Activated CD4-positive, alpha-beta T cell treated with anti-CD3 and anti-CD28 coated beads, Interleukin-2, amount 10 ng/mL, durations not matched to agents 24 days and 14 days (primary cell): ENCODE data around the gene ZNF217. TPM values are rescaled to one million over a fixed set of nuclear protein-coding genes. Genes with fewer than 3 reads are reported as not detected.
"Not testable (repeated sequence)": the region's sequence is repeated elsewhere in the genome, so short reads cannot be mapped to it uniquely, and the experiment has no call there.

Source experiments
- DNase-seq: peaks from one replicate; pipeline ENCODE4 v3.0.0; 2022
- H3K27ac Mint-ChIP-seq: one replicate; pipeline ENCODE4 v1.8.0; 2022; ENCODE audit warnings: mild to moderate bottlenecking, mixed read lengths
- H3K27me3 Mint-ChIP-seq: one replicate; pipeline ENCODE4 v1.8.0; 2022; ENCODE audit warnings: mixed read lengths
- H3K36me3 Mint-ChIP-seq: one replicate; pipeline ENCODE4 v1.8.0; 2022; ENCODE audit warnings: low read depth, mild to moderate bottlenecking, mixed read lengths
- H3K4me1 Mint-ChIP-seq: one replicate; pipeline ENCODE4 v1.8.0; 2021; ENCODE audit warnings: mixed read lengths
- H3K4me3 Mint-ChIP-seq: one replicate; pipeline ENCODE4 v1.8.0; 2022; ENCODE audit warnings: mild to moderate bottlenecking, moderate library complexity, mixed read lengths
- H3K9me3 Mint-ChIP-seq: one replicate; pipeline ENCODE4 v1.8.0; 2021; ENCODE audit warnings: mixed read lengths
- intact Hi-C: fragments of 100-400 bp; cut with micrococcal nuclease; formaldehyde crosslinking; loops from one replicate; pipeline ENCODE4 v1.15.1; 2023
- total RNA-seq: library from RNA; stranded (reverse); gene quantifications from 2 replicates; pipeline ENCODE4 v1.2.3, GENCODE V29; 2022

Gene ZNF217
- total RNA-seq, 1 donor from 2014 or later: 58.0 TPM

DNA sequence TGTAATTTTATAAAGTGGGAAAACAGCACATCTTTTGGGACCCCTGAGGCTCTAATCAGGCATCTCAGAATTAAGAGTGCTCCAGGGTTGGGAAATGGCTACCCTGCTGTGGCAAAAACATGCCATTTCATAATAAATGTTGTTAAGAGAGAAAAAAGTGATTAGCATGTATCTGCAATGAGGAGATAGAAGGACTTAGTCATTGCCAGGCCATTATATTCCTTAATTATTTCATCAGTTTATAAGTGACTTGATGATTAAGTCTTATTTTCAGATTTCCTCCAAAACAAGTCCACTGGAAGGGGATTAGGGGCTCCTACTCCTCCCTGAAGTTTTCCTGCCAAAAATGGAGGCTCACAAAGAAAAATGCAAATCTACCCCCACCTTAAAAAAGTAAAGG is 3.0 kb downstream of the ZNF217 start:
- intact Hi-C loops: loop anchor here (5.0 kb wide), 1 partner anchor 618 kb away; the partner anchor contains the start of gene TSHZ2

DNA sequence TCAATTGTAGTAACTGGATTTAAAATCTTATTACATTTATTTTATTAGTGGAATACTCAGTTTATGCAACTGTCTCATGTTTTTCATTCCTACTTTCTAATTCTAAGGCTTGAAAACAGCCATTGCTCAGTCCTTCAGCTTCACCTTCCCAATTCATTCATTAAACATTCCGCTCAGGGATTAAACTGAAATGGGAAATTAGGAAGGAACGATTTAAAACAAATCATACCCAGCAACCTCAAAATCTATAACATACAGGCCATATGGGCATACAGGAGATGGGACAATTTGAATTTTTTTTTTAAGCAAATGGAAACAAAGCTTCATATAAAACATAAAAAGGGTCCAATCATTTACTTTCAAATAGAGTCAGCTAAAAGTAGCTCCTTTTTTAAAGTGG is 3.5 kb downstream of the ZNF217 start:
- H3K4me1 Mint-ChIP-seq: peaks cover 37% of the 10 kb centered on the region
- H3K9me3 Mint-ChIP-seq, DNase-seq, H3K27me3 Mint-ChIP-seq: not testable (repeated sequence)
- peak overlapping the region; percentile 98 for H3K27ac Mint-ChIP-seq
- peak overlapping the region; percentile 87 for H3K4me3 Mint-ChIP-seq
- peaks cover 19% of the 10 kb centered on the region for H3K36me3 Mint-ChIP-seq
- intact Hi-C loops: loop anchor here (5.0 kb wide), 1 partner anchor 618 kb away; the partner anchor contains the start of gene TSHZ2

More for the DNA sequence above, 3.0 kb downstream of the ZNF217 start:
- Mint-ChIP-seq H3K4me3 (peak overlapping the region; percentile 87), H3K27ac (peak overlapping the region; percentile 98), H3K36me3 (peaks cover 19% of the 10 kb centered on the region), H3K4me1 (peaks cover 32% of the 10 kb centered on the region)
- H3K9me3 Mint-ChIP-seq, DNase-seq, H3K27me3 Mint-ChIP-seq: not testable (repeated sequence)

DNA sequence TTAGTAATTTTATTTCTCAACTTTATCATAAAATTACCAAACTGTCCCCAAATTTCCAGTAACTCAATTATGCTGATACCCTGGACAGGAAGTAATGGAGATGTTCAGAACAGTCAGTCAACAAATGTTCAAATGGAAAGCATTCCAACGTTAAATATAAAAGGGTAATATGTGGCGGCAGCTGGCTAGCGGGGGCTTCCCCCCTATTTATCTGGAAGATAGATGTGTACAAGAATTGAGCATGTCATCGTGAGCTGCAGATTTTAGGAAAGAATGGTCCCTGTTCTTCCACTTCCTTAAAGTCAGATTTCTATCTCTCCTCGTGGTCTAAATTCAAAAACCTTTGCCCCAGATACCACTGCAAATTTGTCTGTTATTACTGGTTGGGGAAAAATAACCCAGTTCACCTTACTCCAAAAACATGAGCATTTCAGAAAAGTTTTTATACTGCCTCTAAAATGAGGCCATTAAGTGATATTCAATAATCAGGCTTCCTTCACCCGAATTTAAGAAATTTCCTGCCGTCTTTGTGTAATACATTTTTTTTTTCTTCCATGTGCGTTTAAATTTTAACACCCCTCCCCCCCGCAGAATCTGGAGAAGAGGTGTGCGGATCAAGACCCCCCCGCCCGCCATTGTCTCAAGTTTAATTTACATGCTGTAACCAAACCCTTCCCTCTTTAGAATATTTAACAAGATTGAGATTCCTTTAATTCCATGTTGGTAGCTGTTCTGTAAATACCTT is 4.1 kb downstream of the ZNF217 start:
- peaks cover 42% of the 10 kb centered on the region for H3K4me1 Mint-ChIP-seq
- peaks cover 19% of the 10 kb centered on the region for H3K36me3 Mint-ChIP-seq
- not testable (repeated sequence) for DNase-seq, H3K27me3 Mint-ChIP-seq, H3K9me3 Mint-ChIP-seq
- intact Hi-C loops: loop anchor here (5.0 to 10.0 kb wide), 2 partner anchors 515 to 617 kb away; partner anchors contain the start of gene TSHZ2
- peak overlapping the region; percentile 98 for H3K27ac Mint-ChIP-seq
- peak overlapping the region; percentile 87 for H3K4me3 Mint-ChIP-seq

DNA sequence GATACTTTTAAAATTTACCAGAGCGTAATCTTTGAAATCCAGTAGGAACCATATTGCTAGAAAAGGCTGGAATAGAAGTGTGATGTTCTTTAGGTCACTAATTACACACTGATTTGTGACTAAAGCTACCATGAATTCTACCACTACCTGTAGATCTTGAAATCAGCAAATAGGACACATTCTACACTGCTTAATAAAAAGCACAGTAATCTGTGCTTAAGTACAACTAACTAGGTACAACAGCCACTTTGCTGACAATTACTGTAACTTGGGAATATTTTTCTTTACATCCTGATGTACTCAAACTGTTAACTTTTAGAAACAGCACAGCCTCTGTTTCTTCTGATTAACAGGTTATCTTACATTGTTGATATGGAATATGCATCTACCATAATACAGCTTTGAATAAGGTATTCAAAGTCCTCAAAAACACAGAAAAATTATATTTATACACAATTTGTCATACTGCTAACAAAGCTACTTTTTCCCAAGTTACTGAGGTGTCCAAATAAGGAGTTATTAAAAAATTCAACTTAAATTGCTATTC is 6.4 kb downstream of the ZNF217 start:
- H3K9me3 Mint-ChIP-seq, H3K27me3 Mint-ChIP-seq, DNase-seq: not testable (repeated sequence)
- peak overlapping the region; percentile 89 for H3K27ac Mint-ChIP-seq
- H3K4me1 Mint-ChIP-seq: peaks cover 58% of the 10 kb centered on the region
- H3K36me3 Mint-ChIP-seq: peaks cover 26% of the 10 kb centered on the region
- H3K4me3 Mint-ChIP-seq: peak overlapping the region; percentile 81
- intact Hi-C loops: loop anchor here (10.0 kb wide), 1 partner anchor 512 kb away; no protein-coding TSS in a partner anchor

DNA sequence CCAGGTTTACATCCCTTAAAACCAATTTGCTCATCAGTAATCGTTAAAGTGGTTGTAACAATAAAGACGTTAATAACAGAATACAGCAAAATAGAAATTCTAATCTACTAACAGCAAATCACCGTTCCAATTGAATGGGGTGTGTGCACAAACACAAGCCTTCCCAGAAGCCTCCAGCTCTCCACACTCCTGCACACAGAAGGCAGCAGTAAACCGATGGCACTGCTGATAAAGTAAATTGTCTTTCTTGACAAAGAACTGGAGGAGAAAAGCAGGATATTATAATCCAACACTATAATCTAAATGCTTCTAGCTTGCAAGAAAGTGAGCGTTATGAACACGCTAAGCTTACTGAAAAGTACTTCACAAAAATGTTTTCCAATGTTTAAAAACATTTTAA is 7.0 kb downstream of the ZNF217 start:
- no peak for DNase-seq
- Mint-ChIP-seq H3K36me3 (peaks cover 32% of the 10 kb centered on the region), H3K9me3 (no peaks in the 10 kb centered on the region), H3K27me3 (no peaks in the 10 kb centered on the region), H3K4me3 (peak overlapping the region; percentile 81), H3K27ac (peak overlapping the region; percentile 89), H3K4me1 (peaks cover 64% of the 10 kb centered on the region)
- intact Hi-C loops: loop anchor here (10.0 kb wide), 1 partner anchor 512 kb away; no protein-coding TSS in a partner anchor

DNA sequence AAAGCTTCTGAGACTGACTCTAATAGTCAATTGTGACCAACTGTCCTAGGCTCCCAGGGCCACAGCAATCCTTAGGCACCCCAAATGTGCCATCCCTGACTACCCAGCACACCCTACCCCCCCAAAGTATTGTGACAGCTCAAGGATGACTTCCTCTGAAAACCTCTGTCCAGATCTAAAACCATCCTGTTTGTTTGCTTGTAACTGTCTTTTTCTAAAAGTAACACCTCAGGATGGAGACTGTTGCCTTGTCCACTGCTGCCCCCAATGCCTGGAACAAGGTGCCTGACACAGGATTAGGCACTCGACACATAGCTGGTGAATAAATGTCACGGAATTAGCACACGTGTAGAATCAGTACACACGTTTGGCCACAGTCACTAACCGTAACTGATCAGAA is 7.7 kb downstream of the ZNF217 start:
- H3K36me3 Mint-ChIP-seq: peaks cover 34% of the 10 kb centered on the region
- not testable (repeated sequence) for DNase-seq, H3K9me3 Mint-ChIP-seq, H3K27me3 Mint-ChIP-seq
- peak overlapping the region; percentile 89 for H3K27ac Mint-ChIP-seq
- H3K4me3 Mint-ChIP-seq: peak overlapping the region; percentile 81
- peaks cover 66% of the 10 kb centered on the region for H3K4me1 Mint-ChIP-seq
- intact Hi-C loops: loop anchor here (10.0 kb wide), 1 partner anchor 511 kb away; no protein-coding TSS in a partner anchor

DNA sequence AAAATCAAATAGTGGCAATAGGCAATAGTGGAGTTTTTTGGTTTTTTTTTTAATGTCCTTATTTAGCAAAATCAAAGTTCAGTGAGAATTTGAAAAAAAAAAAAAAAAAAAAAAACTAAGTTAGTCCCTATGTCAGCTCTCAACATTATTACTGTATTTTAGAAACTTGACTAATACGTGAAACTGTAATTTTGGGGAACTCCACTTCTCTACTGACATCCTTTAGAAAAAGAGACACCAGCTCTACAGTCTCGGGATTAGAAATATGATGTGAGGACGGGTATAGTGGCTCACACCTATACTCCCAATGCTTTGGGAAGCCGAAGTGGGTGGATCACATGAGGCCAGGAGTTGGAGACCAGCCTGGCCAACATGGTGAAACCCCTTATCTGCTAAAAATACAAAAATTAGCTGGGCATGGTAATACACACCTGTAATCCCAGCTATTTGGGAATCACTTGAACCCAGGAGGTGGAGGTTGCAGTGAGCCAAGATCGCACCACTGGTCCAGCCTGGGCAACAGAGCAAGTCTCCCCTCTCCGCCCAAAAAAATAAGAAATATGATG is 8.6 kb downstream of the ZNF217 start:
- H3K4me3 Mint-ChIP-seq: peak overlapping the region; percentile 81
- peaks cover 41% of the 10 kb centered on the region for H3K36me3 Mint-ChIP-seq
- DNase-seq, H3K27me3 Mint-ChIP-seq, H3K9me3 Mint-ChIP-seq: not testable (repeated sequence)
- intact Hi-C loops: loop anchor here (10.0 kb wide), 1 partner anchor 510 kb away; no protein-coding TSS in a partner anchor
- H3K27ac Mint-ChIP-seq: peak overlapping the region; percentile 89
- peaks cover 71% of the 10 kb centered on the region for H3K4me1 Mint-ChIP-seq

DNA sequence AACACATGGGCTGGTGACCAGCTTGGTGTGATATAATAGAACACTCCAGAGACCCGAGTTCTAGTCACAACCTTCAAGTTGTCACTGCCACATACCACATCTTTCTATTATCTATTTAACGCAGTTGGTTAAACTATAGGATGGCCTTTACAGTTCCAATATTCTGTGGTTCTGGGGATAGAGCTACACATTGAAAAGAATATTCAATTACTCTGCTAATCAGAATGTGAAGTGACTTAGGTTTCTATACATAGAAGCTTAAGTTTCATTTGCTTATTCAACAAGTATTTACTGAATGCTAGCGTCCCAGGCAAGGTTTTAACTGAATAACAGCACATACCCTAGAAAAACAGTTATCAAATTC is 9.1 kb downstream of the ZNF217 start:
- H3K27me3 Mint-ChIP-seq: not testable (repeated sequence)

DNA sequence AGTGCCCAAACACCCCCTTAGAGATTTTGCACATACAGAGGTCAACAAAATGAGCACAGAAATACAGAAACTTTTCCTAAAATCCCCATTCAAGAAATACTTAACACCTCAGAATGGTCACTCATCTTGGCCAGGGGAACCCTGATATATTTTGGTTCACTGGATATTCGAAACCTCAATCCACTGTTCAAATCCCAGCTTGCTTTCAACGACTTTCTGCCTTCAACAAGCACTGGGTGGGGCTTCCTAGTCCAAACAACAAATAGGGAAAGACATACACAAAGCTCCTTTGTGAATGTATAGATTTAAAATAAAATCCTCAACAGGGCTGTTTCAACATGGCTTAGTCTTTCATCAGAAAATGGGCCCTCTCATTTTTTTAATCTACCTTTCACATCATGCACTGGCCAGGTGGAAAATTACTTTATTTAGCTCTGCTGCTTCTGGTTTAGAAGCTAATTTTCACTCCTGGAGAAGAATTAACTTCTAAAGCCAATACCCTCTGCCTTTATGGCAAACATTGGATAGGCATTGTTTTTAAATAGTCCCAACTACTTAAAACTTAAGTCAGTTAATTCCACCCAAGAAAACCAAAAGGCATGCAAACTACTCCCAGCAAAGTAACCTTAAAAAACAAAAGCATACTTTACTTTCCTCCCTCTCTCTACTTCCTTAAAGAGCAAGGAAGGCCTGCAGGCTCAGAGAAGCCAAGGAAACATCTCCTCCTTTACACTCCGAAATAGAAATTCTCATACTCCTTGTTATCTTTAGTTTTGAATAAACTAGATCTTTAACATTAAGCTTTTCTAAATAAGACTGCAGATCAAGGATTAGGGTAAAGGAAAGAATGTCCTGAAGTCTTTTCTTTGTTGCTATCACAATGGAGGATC is 9.7 kb downstream of the ZNF217 start:
- DNase-seq, H3K27me3 Mint-ChIP-seq, H3K9me3 Mint-ChIP-seq: not testable (repeated sequence)
- peaks cover 45% of the 10 kb centered on the region for H3K36me3 Mint-ChIP-seq
- peaks cover 73% of the 10 kb centered on the region for H3K4me1 Mint-ChIP-seq
- peak overlapping the region; percentile 62 for H3K4me3 Mint-ChIP-seq
- H3K27ac Mint-ChIP-seq: peak overlapping the region; percentile 93
- intact Hi-C loops: loop anchor here (2.0 to 10.0 kb wide), 4 partner anchors 38 to 509 kb away; no protein-coding TSS in a partner anchor

More for the DNA sequence above, 9.1 kb downstream of the ZNF217 start:
- Mint-ChIP-seq H3K4me1 (peaks cover 72% of the 10 kb centered on the region), H3K4me3 (peak overlapping the region; percentile 62), H3K27ac (peak overlapping the region; percentile 56), H3K36me3 (peaks cover 44% of the 10 kb centered on the region)
- not testable (repeated sequence) for DNase-seq, H3K9me3 Mint-ChIP-seq
- intact Hi-C loops: loop anchor here (5.0 to 10.0 kb wide), 2 partner anchors 38 to 510 kb away; no protein-coding TSS in a partner anchor

DNA sequence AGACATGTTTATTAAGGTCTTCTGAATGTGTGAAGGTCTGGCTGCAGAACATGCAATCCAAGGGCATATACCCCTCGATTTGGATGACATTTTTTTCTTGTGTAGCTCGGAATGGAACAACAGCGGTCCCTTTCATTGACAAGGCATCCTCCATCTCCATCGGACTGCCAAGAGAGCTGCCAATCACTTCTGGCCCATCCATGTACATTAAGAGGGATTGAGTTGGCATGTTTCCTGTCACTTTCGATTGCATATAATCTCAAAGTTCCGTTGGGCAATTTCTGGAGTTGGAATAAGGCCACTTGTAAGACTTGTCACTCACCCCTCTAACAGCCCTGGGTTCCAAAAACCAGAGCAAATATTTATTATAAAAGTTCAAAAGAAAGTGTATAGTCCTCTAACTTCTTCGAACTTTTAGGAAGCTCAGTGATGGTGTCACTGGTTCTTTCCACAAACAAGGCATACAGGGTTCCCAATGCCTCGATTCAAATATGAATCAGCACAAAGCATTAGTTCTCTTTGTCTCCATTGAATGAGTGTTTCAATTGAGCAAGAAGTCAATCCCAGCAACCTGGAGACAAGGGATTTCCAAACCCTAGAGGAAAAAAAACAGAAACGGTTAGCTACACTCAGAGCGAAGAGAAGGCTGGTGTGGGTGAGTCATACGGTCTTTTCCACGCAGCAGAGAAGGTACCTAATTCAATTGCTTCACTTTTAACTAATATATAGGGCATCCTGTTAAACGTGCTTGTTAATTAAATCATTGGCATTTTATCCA is 10.9 kb downstream of the ZNF217 start:
- DNase-seq: peak; percentile 81
- H3K4me3 Mint-ChIP-seq: peak overlapping the region; percentile 86
- H3K36me3 Mint-ChIP-seq: peaks cover 50% of the 10 kb centered on the region
- H3K9me3 Mint-ChIP-seq: no peaks in the 10 kb centered on the region
- H3K27me3 Mint-ChIP-seq: no peaks in the 10 kb centered on the region
- peak overlapping the region; percentile 93 for H3K27ac Mint-ChIP-seq
- intact Hi-C loops: loop anchor here (2.0 to 10.0 kb wide), 4 partner anchors 40 to 508 kb away; no protein-coding TSS in a partner anchor
- peaks cover 76% of the 10 kb centered on the region for H3K4me1 Mint-ChIP-seq

DNA sequence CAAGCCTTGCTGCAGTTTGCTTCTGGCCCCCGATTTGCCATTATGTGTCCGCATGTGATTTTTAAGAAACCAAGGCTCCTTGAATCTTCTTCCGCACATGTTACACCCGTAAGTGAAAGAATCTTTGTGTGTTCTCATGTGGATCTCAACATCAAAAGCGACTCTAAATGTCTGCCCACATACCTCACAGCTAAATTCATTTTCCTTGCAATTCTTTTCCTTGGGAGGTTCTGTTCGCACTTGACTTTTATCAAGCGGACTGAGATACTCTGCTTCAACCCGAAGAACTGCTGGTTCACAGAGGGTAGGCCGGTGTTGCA is 11.4 kb downstream of the ZNF217 start:
- Mint-ChIP-seq H3K4me3 (peak overlapping the region; percentile 86), H3K27ac (peak overlapping the region; percentile 93), H3K4me1 (peaks cover 82% of the 10 kb centered on the region), H3K27me3 (no peaks in the 10 kb centered on the region), H3K9me3 (no peaks in the 10 kb centered on the region), H3K36me3 (peaks cover 56% of the 10 kb centered on the region)
- DNase-seq: no peak
- intact Hi-C loops: loop anchor here (2.0 to 10.0 kb wide), 4 partner anchors 40 to 507 kb away; no protein-coding TSS in a partner anchor

DNA sequence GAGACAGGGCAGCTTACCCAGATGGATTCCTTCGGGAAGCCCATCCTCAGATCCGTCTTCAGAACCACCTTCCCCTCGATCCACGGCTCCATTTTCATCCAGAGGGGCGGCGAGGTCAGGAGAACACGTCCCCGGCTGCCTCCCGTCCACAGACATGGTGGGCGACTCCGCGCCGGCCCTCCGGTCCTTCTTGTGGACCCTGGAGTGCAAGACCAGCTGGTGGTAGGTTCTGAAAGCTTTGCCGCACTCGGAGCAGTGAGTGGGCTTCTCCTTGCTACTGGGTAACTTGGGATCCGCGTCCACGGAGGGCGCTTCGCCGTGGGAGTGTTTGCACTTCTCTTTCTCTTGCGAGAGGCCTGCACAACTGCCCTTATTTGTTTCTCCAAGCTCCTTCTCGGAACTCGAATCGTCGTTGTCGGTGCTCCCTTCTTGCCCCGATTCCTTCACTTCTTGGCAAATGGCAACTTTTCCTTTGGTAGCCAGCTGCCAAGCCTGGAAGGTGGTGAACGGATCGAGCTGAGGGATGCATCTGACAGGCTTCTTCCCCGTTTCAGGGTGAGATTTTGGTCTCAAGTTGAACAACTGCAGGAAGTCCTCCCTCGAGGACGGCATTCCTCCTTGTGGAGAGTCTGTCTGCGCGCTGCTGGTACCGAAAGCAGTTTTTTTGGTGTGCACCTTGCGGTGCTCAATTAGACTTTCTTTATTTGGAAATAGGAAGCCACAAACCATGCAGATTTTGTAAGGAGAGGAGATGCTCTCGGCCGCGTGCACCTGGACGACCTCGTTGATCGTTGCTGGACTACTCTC is 12.0 kb downstream of the ZNF217 start:
- peak; percentile 82 for DNase-seq
- peak overlapping the region; percentile 86 for H3K4me3 Mint-ChIP-seq
- intact Hi-C loops: loop anchor here (2.0 to 10.0 kb wide), 4 partner anchors 41 to 507 kb away; no protein-coding TSS in a partner anchor
- peaks cover 80% of the 10 kb centered on the region for H3K4me1 Mint-ChIP-seq
- H3K27me3 Mint-ChIP-seq: no peaks in the 10 kb centered on the region
- peaks cover 60% of the 10 kb centered on the region for H3K36me3 Mint-ChIP-seq
- H3K9me3 Mint-ChIP-seq: no peaks in the 10 kb centered on the region
- peak overlapping the region; percentile 93 for H3K27ac Mint-ChIP-seq
